Panc1 (cell line): ENCODE results near the gene USH1C. TPM values are rescaled to one million over a fixed set of nuclear protein-coding genes. Genes with fewer than 3 reads are reported as not detected.

ENCODE experiments used
- ATAC-seq: fragments of 200-7000 bp; cut with Tn5 transposase; 2 replicates; pipeline ENCODE4 v1.9.1; 2020; ENCODE audit warnings: mild to moderate bottlenecking, moderate library complexity
- BruUV-seq: library from RNA; stranded (reverse); fragments of 400-500 nt; replicated peaks from 2 replicates; lab custom pipeline; 2021; lab: Mats Ljungman, UMichigan
- CTCF ChIA-PET: fragments of 300-600 bp; sonication (Branson Sonifier 250); formaldehyde crosslinking; loops from one replicate; lab custom pipeline; 2022; ENCODE audit warnings: antibody characterized with exemption; lab: Charles Lee
- POLR2A ChIA-PET: fragments of 300-600 bp; sonication (Branson Sonifier 250); formaldehyde crosslinking; loops from one replicate; lab custom pipeline; 2022; ENCODE audit warnings: antibody characterized with exemption; lab: Charles Lee
- DNase-seq: peaks from one replicate; pipeline ENCODE4 v3.0.0-alpha.2; 2010; ENCODE audit warnings: low read depth, low spot score
- H3K27ac ChIP-seq: 2 replicates; pipeline ENCODE4 v1.5.1; 2011; ENCODE audit warnings: mild to moderate bottlenecking, low read length, inconsistent platforms
- H3K27me3 ChIP-seq: fragments of 200-500 bp; sonication (Bioruptor generic); 2 replicates; pipeline ENCODE4 v1.6.0; 2014; ENCODE audit warnings: low read length, inconsistent platforms; ENCODE audit not compliant: control insufficient read depth, insufficient read depth
- H3K36me3 ChIP-seq: fragments of 200-500 bp; sonication (Bioruptor generic); 2 replicates; pipeline ENCODE4 v1.5.1; 2014; ENCODE audit warnings: inconsistent platforms, mild to moderate bottlenecking, low read length, moderate library complexity; ENCODE audit not compliant: control insufficient read depth, insufficient read depth
- H3K4me1 ChIP-seq: 2 replicates; pipeline ENCODE4 v1.5.1; 2011; ENCODE audit warnings: inconsistent platforms, mild to moderate bottlenecking, low read length, moderate library complexity; ENCODE audit not compliant: control insufficient read depth, insufficient read depth
- H3K4me3 ChIP-seq, 2 experiments: 2 replicates each; pipeline ENCODE4 v1.5.1; 2011 to 2012; ENCODE audit warnings: low read depth in 2 of 2, low read length in 2 of 2, mild to moderate bottlenecking in 2 of 2, inconsistent platforms in 1 of 2, moderate library complexity in 1 of 2
- H3K9me3 ChIP-seq: fragments of 200-500 bp; sonication (Bioruptor generic); 2 replicates; pipeline ENCODE4 v1.5.1; 2014; ENCODE audit warnings: low read depth, mild to moderate bottlenecking, inconsistent platforms, low read length, moderate library complexity; ENCODE audit not compliant: control insufficient read depth, insufficient read depth
- POLR2AphosphoS5 ChIP-seq: IDR thresholded peaks from 2 replicates; pipeline ENCODE4 v1.6.1; 2012; ENCODE audit warnings: mild to moderate bottlenecking, low read depth, low read length, moderate library complexity
- SIN3A ChIP-seq: IDR thresholded peaks from 2 replicates; pipeline ENCODE4 v1.6.1; 2012; ENCODE audit warnings: low read depth, mild to moderate bottlenecking, low read length, moderate library complexity, borderline replicate concordance; ENCODE audit not compliant: insufficient read depth
- TCF7L2 ChIP-seq: IDR thresholded peaks from 2 replicates; pipeline ENCODE4 v1.6.1; 2011; ENCODE audit warnings: mild to moderate bottlenecking, low read depth, low read length, inconsistent platforms
- in situ Hi-C: cut with HindIII; loops from 2 replicates; pipeline ENCODE4 v1.10.0; 2016; ENCODE audit warnings: low sequenced_read_pairs, low pct_unique_long_range_greater_than_20kb
- intact Hi-C: fragments of 100-400 bp; cut with micrococcal nuclease; formaldehyde crosslinking; loops from one replicate; pipeline ENCODE4 v1.10.0; 2022; ENCODE audit not compliant: unreplicated experiment
- total RNA-seq: library from RNA; stranded (reverse); gene quantifications from one replicate; pipeline ENCODE4 v1.2.1, GENCODE V29; 2021; ENCODE audit not compliant: unreplicated experiment
- TF ChIP-seq, protein P1 (sequence below): fragments of 450-650 bp; IDR thresholded peaks from 2 replicates; pipeline ENCODE4 v1.5.1; 2017; ENCODE audit warnings: mild to moderate bottlenecking
- TF ChIP-seq, protein P2 (sequence below), 2 experiments: IDR thresholded peaks; 2 replicates each; pipeline ENCODE4 v1.6.1; 2011 to 2012; ENCODE audit warnings: low read depth in 2 of 2, control low read depth in 1 of 2, low read length in 1 of 2, mild to moderate bottlenecking in 1 of 2, moderate library complexity in 1 of 2; ENCODE audit not compliant: insufficient read depth in 1 of 2

The USH1C gene
- total RNA-seq, 1 experiment from 2014 or later, result not detected

DNA sequence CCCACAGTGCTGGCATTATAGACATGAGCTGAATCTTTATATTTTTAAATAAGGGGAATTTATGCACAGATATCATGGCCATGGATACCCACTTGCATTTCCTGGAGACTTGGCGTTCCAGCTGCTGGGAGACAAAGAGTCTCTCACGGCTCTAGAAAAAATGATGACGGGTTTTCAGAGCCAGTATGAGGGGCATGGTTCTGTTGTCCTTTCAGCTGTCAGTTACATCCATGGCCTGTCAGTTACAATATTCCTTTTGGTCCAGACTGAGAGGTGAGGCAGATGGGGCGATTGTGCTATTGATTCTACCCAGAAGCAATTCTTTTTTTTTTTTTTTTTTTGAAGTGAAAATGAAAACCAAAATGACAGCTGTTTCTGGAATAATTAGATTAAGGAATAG is 29.7 kb downstream of the USH1C start:
- H3K9me3 ChIP-seq, result no peaks in the 10 kb centered on the region
- TF ChIP-seq, protein P1, sequence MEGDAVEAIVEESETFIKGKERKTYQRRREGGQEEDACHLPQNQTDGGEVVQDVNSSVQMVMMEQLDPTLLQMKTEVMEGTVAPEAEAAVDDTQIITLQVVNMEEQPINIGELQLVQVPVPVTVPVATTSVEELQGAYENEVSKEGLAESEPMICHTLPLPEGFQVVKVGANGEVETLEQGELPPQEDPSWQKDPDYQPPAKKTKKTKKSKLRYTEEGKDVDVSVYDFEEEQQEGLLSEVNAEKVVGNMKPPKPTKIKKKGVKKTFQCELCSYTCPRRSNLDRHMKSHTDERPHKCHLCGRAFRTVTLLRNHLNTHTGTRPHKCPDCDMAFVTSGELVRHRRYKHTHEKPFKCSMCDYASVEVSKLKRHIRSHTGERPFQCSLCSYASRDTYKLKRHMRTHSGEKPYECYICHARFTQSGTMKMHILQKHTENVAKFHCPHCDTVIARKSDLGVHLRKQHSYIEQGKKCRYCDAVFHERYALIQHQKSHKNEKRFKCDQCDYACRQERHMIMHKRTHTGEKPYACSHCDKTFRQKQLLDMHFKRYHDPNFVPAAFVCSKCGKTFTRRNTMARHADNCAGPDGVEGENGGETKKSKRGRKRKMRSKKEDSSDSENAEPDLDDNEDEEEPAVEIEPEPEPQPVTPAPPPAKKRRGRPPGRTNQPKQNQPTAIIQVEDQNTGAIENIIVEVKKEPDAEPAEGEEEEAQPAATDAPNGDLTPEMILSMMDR, result no peak
- TF ChIP-seq, protein P2, sequence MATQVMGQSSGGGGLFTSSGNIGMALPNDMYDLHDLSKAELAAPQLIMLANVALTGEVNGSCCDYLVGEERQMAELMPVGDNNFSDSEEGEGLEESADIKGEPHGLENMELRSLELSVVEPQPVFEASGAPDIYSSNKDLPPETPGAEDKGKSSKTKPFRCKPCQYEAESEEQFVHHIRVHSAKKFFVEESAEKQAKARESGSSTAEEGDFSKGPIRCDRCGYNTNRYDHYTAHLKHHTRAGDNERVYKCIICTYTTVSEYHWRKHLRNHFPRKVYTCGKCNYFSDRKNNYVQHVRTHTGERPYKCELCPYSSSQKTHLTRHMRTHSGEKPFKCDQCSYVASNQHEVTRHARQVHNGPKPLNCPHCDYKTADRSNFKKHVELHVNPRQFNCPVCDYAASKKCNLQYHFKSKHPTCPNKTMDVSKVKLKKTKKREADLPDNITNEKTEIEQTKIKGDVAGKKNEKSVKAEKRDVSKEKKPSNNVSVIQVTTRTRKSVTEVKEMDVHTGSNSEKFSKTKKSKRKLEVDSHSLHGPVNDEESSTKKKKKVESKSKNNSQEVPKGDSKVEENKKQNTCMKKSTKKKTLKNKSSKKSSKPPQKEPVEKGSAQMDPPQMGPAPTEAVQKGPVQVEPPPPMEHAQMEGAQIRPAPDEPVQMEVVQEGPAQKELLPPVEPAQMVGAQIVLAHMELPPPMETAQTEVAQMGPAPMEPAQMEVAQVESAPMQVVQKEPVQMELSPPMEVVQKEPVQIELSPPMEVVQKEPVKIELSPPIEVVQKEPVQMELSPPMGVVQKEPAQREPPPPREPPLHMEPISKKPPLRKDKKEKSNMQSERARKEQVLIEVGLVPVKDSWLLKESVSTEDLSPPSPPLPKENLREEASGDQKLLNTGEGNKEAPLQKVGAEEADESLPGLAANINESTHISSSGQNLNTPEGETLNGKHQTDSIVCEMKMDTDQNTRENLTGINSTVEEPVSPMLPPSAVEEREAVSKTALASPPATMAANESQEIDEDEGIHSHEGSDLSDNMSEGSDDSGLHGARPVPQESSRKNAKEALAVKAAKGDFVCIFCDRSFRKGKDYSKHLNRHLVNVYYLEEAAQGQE (IDR thresholded peaks at IDR 0.05; ENCODE audit: insufficient read depth in 1 of 2, low read depth in 2 of 2, low read length in 1 of 2), result no peak
- TF ChIP-seq SIN3A, result no peak
- TF ChIP-seq TCF7L2, result no peak
- no peak for TF ChIP-seq POLR2AphosphoS5
- H3K27me3 ChIP-seq, result no peaks in the 10 kb centered on the region
- no TSS peak for BruUV-seq
- intact Hi-C loops (no loop called here), in situ Hi-C loops (no loop called here)
- no peak overlapping the region for H3K27ac ChIP-seq
- CTCF ChIA-PET, result interaction anchor here (0.6 kb wide), 1 partner anchor 82 kb away, joined by 5 read pairs; no protein-coding TSS in a partner anchor
- no peak overlapping the region for H3K4me3 ChIP-seq
- no peak for ATAC-seq
- no peaks in the 10 kb centered on the region for H3K4me1 ChIP-seq
- H3K36me3 ChIP-seq, result no peaks in the 10 kb centered on the region
- no peak for DNase-seq
- POLR2A ChIA-PET, result no interaction called here

DNA sequence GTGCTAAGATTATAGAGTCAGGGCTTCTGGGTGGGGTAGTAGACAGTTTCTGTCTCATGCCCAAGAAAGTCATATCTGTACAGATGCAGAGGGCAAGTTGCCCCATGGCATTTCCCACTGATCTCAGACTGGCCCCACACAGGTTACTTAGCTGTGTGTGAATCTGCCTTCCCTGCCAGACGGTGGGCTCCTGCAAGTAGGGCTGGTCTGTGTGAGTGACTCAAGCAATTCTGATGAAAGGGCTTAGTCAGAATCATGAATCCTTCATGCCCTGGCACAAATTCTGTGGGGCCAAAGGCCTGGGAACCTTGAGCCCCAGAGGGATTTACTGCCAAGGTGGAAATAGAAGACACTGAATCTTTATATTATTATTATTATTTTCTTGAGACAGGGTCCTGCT is 30.4 kb downstream of the USH1C start:
- in situ Hi-C loops, result no loop called here
- no peaks in the 10 kb centered on the region for H3K36me3 ChIP-seq
- intact Hi-C loops, result no loop called here
- POLR2A ChIA-PET, result no interaction called here
- H3K9me3 ChIP-seq, result no peaks in the 10 kb centered on the region
- TF ChIP-seq POLR2AphosphoS5 (no peak), SIN3A (no peak)
- TF ChIP-seq, protein P1, result no peak
- DNase-seq, result no peak
- ATAC-seq, result no peak
- no TSS peak for BruUV-seq
- CTCF ChIA-PET, result interaction anchor here (0.9 kb wide), 1 partner anchor 129 kb away, joined by 3 read pairs; no protein-coding TSS in a partner anchor
- H3K4me1 ChIP-seq, result no peaks in the 10 kb centered on the region
- no peak overlapping the region for H3K4me3 ChIP-seq
- H3K27ac ChIP-seq, result no peak overlapping the region
- no peaks in the 10 kb centered on the region for H3K27me3 ChIP-seq
